Lower leg skin (tissue), 4 donors: ENCODE results near the gene IER3. TPM values are rescaled to one million over a fixed set of nuclear protein-coding genes. Genes with fewer than 3 reads are reported as not detected.

Experiments
- DNase-seq, 2 donors: peaks; one replicate each; pipeline ENCODE4 v3.0.0-alpha.2; 2019; ENCODE audit warnings: low spot score in 2 of 2
- H3K4me3 ChIP-seq: fragments of 200-600 bp; sonication (generic); 2 replicates; pipeline ENCODE4 v1.5.1; 2017; ENCODE audit warnings: mild to moderate bottlenecking, low read depth; ENCODE audit not compliant: poor library complexity, severe bottlenecking
- CTCF ChIP-seq, 3 donors: fragments of 450-650 bp; IDR thresholded peaks; one replicate each; pipeline ENCODE4 v1.5.1; 2016; ENCODE audit warnings: antibody characterized with exemption in 3 of 3, mild to moderate bottlenecking in 3 of 3, moderate library complexity in 2 of 3
- POLR2A ChIP-seq, 2 donors: fragments of 450-650 bp; IDR thresholded peaks; one replicate each; pipeline ENCODE4 v1.6.1; 2016 to 2017; ENCODE audit warnings: antibody characterized with exemption in 2 of 2, mild to moderate bottlenecking in 1 of 2, moderate library complexity in 1 of 2
- WGBS, 2 donors: methylation state at CpG; one replicate each; pipeline ENCODE4 v1.1.5; 2018; 5-methylcytosine and 5-hydroxymethylcytosine counted together
- intact Hi-C: fragments of 100-400 bp; cut with DNase I; formaldehyde crosslinking; loops from one replicate; pipeline ENCODE4 v1.15.0; 2023; ENCODE audit warnings: low total_unique reads
- total RNA-seq, 4 donors: library from RNA; depleted of rRNA; stranded (reverse); fragments of >200 nt; gene quantifications; one replicate each; pipeline ENCODE4 v1.1.0, GENCODE V29; 2016

IER3 gene
- total RNA-seq, 4 donors from 2014 or later: 20.9 to 56.5 (median 33.3) TPM

- DNase-seq: no peak
- intact Hi-C loops: no loop called here
- 44 to 49% methylated on average over 4 of the region's 4 CpGs for WGBS, 2 donors
- TF ChIP-seq POLR2A (IDR thresholded peaks at IDR 0.05) (no peak), CTCF (IDR thresholded peaks at IDR 0.05) (no peak)
- no peak overlapping the region for H3K4me3 ChIP-seq
Observed at GRCh38 chr6:30700340-30700739, 44.0 kb downstream of the IER3 start.

DNA sequence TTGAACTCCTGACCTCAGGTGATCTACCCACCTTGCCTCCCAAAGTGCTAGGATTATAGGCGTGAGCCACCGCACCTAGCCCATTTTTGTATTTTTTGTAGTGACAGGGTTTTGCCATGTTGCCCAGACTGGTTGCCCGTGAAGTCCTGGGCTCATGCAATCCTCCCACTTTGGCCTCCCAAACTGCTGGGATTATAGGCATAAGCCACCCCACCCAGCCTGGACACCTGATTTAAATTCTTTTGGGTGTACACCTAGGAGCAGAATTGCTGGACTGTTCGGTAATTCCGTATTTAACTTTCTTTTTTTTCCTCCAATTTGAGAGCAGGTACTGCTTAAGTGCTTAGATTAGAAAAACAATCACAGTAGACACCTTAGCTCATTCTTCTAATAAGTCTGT is 47.9 kb downstream of the IER3 start:
- intact Hi-C loops: no loop called here
- WGBS, 2 donors: 96% methylated on average over 5 of the region's 5 CpGs
- TF ChIP-seq CTCF (IDR thresholded peaks at IDR 0.05) (no peak), POLR2A (IDR thresholded peaks at IDR 0.05) (no peak)
- no peak for DNase-seq
- H3K4me3 ChIP-seq: no peak overlapping the region

Other genes with a start within 250 kb of the IER3 start
- 10 to 100 TPM; 30.4 to 39.6 (median 33.4) TPM for gene GNL1, start 188.1 kb downstream of the IER3 start, total RNA-seq
- 10 to 100 TPM in 2 of 4 donors, 1 to 10 TPM in 2; 4.5 to 14.0 (median 8.5) TPM for gene PRR3, start 187.3 kb downstream of the IER3 start, total RNA-seq
- gene ABCF1, start 173.1 kb downstream of the IER3 start, total RNA-seq: 10 to 100 TPM; 39.3 to 57.7 (median 47.1) TPM
- 10 to 100 TPM; 32.5 to 61.5 (median 49.4) TPM for gene PPP1R10, start 127.3 kb downstream of the IER3 start, total RNA-seq
- 10 to 100 TPM; 57.2 to 64.8 (median 62.2) TPM for gene MRPS18B, start 126.7 kb downstream of the IER3 start, total RNA-seq
- 1 to 10 TPM; 1.9 to 7.8 (median 5.6) TPM for gene ATAT1, start 117.7 kb downstream of the IER3 start, total RNA-seq
- gene C6orf136, start 97.4 kb downstream of the IER3 start, total RNA-seq: 10 to 100 TPM in 3 of 4 donors, 1 to 10 TPM in 1; 9.6 to 31.9 (median 13.9) TPM
- 10 to 100 TPM; 25.0 to 37.0 (median 32.9) TPM for gene DHX16, start 71.5 kb downstream of the IER3 start, total RNA-seq
- gene PPP1R18, start 57.9 kb downstream of the IER3 start, total RNA-seq: 10 to 100 TPM; 23.6 to 34.1 (median 27.3) TPM
- gene NRM, start 53.6 kb downstream of the IER3 start, total RNA-seq: 1 to 10 TPM; 4.3 to 6.9 (median 6.1) TPM
- 10 to 100 TPM in 1 of 4 donors, 1 to 10 TPM in 3; 9.7 to 21.4 (median 9.8) TPM for gene MDC1, start 27.3 kb downstream of the IER3 start, total RNA-seq
- 100 to 1,000 TPM; 119 to 179 (median 156) TPM for gene TUBB, start 24.2 kb downstream of the IER3 start, total RNA-seq
- 10 to 100 TPM; 40.2 to 64.1 (median 42.5) TPM for gene FLOT1, start 1.9 kb downstream of the IER3 start, total RNA-seq
- 100 to 1,000 TPM; 140 to 221 (median 194) TPM for gene DDR1, start 140.0 kb upstream of the IER3 start, total RNA-seq
- 10 to 100 TPM in 2 of 4 donors, 1 to 10 TPM in 2; 6.1 to 11.2 (median 9.4) TPM for gene GTF2H4, start 163.7 kb upstream of the IER3 start, total RNA-seq
- gene VARS2, start 169.7 kb upstream of the IER3 start, total RNA-seq: 10 to 100 TPM; 13.0 to 25.2 (median 18.1) TPM
- gene SFTA2, start 187.6 kb upstream of the IER3 start, total RNA-seq: under 1 TPM in 1 of 4 donors, not detected in 3; 0.36 TPM
- gene MUCL3, start 196.4 kb upstream of the IER3 start, total RNA-seq: not detected
- gene MUC21, start 239.2 kb upstream of the IER3 start, total RNA-seq: not detected